MM.1S (cell line): ENCODE results near the gene YY1.

ENCODE experiments used
- DNase-seq: peaks from one replicate; pipeline ENCODE4 v3.0.0-alpha.2; 2015
- H2AFZ ChIP-seq: fragments of 300-600 bp; sonication (generic); 2 replicates; pipeline ENCODE4 v1.6.0; 2016; ENCODE audit warnings: antibody characterized with exemption, low read length
- H3F3A ChIP-seq: fragments of 300-600 bp; sonication (generic); 2 replicates; pipeline ENCODE4 v1.6.1; 2016; ENCODE audit warnings: mild to moderate bottlenecking, antibody characterized with exemption, low read length, moderate library complexity, mixed read lengths; ENCODE audit not compliant: insufficient read depth
- H3K27ac ChIP-seq: fragments of 300-600 bp; sonication (generic); 2 replicates; pipeline ENCODE4 v1.5.1; 2016; ENCODE audit warnings: mild to moderate bottlenecking, low read length
- H3K27me3 ChIP-seq: fragments of 300-600 bp; sonication (generic); replicated peaks from 2 replicates; pipeline ENCODE4 v1.6.0; 2016; ENCODE audit warnings: low read length; ENCODE audit not compliant: insufficient read depth
- H3K36me3 ChIP-seq: fragments of 300-600 bp; sonication (generic); replicated peaks from 2 replicates; pipeline ENCODE4 v1.6.1; 2016; ENCODE audit warnings: mild to moderate bottlenecking, low read length, mixed read lengths; ENCODE audit not compliant: insufficient read depth
- H3K4me1 ChIP-seq: fragments of 300-600 bp; sonication (generic); 2 replicates; pipeline ENCODE4 v1.6.1; 2016; ENCODE audit warnings: low read length, mixed read lengths
- H3K4me2 ChIP-seq: fragments of 300-600 bp; sonication (generic); 2 replicates; pipeline ENCODE4 v1.6.0; 2016; ENCODE audit warnings: low read depth, low read length
- H3K4me3 ChIP-seq: fragments of 300-600 bp; sonication (generic); 2 replicates; pipeline ENCODE4 v1.5.1; 2016; ENCODE audit warnings: low read length, mixed read lengths
- H3K79me2 ChIP-seq: fragments of 300-600 bp; sonication (generic); 2 replicates; pipeline ENCODE4 v1.6.1; 2016; ENCODE audit warnings: mixed run types, low read length, mixed read lengths
- H3K9ac ChIP-seq: fragments of 300-600 bp; sonication (generic); 2 replicates; pipeline ENCODE4 v1.6.1; 2016; ENCODE audit warnings: low read length, mixed read lengths
- H3K9me2 ChIP-seq: fragments of 300-600 bp; sonication (generic); replicated peaks from 2 replicates; pipeline ENCODE4 v1.6.1; 2016; ENCODE audit warnings: mild to moderate bottlenecking, low read length, mixed read lengths; ENCODE audit not compliant: insufficient read depth
- H3K9me3 ChIP-seq: fragments of 300-600 bp; sonication (generic); replicated peaks from 2 replicates; pipeline ENCODE4 v1.6.1; 2016; ENCODE audit warnings: mild to moderate bottlenecking, low read length, mixed read lengths; ENCODE audit not compliant: insufficient read depth
- H4K20me1 ChIP-seq: fragments of 300-600 bp; sonication (generic); 2 replicates; pipeline ENCODE4 v1.6.1; 2016; ENCODE audit warnings: mild to moderate bottlenecking, low read length, moderate library complexity, mixed read lengths; ENCODE audit not compliant: insufficient read depth
- EZH2 ChIP-seq: fragments of 300-600 bp; sonication (generic); optimal IDR thresholded peaks from 2 replicates; pipeline ENCODE3; 2017; ENCODE audit warnings: low read depth, mild to moderate bottlenecking, antibody characterized with exemption, low read length, mixed read lengths
- EZH2phosphoT487 ChIP-seq: fragments of 300-600 bp; sonication (generic); IDR thresholded peaks from 2 replicates; pipeline ENCODE4 v1.6.1; 2018; ENCODE audit warnings: antibody characterized with exemption, low read length
- TF ChIP-seq, protein P1 (sequence below): fragments of 300-600 bp; sonication (generic); IDR thresholded peaks from 2 replicates; pipeline ENCODE4 v1.5.1; 2016; ENCODE audit warnings: antibody characterized with exemption, low read length, mixed read lengths

YY1 gene

DNA sequence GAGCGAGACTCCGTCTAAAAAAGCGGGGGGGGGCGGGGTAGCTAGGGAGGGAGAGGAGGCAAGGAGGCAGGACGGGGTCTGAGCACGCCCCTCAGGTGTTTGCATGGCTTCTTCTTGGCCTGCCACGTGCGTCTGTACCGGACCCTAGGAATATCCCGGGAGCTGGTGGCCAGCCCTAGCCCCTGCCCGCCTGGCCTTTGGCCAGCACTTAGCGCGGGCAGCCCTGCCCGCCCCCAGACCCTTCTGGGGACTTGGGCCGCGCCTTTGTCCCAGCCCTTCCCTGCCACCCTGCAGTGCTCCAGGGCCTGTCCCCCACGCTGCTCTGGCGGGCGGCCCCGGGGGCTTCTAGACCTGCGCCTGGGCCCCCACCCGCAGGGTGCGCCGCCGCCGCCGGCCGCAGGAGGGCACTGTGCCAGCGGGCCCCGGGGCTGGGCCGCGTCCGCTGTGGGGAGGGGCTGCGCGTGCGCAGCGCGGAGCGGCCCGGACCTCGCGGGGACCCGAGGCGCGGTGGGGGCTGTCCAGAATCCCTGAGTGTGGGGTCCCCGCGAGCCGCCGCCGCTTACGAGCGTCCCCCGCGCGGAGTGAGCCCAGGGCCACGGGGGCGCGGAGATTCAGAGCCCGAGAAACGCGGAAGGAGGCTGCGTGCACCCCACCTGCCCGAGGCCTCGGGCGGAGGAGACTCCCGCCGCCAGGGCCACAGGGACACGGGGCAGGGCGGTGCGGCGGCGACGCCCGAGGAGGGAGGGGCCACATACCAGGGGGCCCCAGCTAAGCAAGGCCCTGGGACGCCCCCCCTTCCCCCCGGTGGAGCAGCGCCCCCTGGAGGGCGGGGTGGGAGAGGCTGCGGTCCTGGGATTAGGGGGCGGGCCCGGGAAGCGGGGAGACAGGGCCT, 46.3 kb downstream of the YY1 start:
- Histone ChIP-seq H3F3A (no peaks in the 10 kb centered on the region), H3K27ac (no peak overlapping the region), H3K4me2 (peak overlapping the region; percentile 59; the same call in 1 of the 2 replicates), H3K36me3 (no peaks in the 10 kb centered on the region), H3K9me2 (no peaks in the 10 kb centered on the region), H3K4me3 (peak overlapping the region; percentile 66), H2AFZ (peak overlapping the region; percentile 65), H3K27me3 (no peaks in the 10 kb centered on the region), H3K9me3 (no peaks in the 10 kb centered on the region), H3K9ac (peak overlapping the region; percentile 78), H4K20me1 (no peaks in the 10 kb centered on the region), H3K79me2 (peaks cover 10% of the 10 kb centered on the region), H3K4me1 (no peaks in the 10 kb centered on the region)
- peak; percentile 50 for DNase-seq
- TF ChIP-seq, protein P1, sequence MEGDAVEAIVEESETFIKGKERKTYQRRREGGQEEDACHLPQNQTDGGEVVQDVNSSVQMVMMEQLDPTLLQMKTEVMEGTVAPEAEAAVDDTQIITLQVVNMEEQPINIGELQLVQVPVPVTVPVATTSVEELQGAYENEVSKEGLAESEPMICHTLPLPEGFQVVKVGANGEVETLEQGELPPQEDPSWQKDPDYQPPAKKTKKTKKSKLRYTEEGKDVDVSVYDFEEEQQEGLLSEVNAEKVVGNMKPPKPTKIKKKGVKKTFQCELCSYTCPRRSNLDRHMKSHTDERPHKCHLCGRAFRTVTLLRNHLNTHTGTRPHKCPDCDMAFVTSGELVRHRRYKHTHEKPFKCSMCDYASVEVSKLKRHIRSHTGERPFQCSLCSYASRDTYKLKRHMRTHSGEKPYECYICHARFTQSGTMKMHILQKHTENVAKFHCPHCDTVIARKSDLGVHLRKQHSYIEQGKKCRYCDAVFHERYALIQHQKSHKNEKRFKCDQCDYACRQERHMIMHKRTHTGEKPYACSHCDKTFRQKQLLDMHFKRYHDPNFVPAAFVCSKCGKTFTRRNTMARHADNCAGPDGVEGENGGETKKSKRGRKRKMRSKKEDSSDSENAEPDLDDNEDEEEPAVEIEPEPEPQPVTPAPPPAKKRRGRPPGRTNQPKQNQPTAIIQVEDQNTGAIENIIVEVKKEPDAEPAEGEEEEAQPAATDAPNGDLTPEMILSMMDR, result peak; percentile 48
- no peak for TF ChIP-seq EZH2phosphoT487

- Histone ChIP-seq H3K9me2 (no peaks in the 10 kb centered on the region), H3K4me1 (no peaks in the 10 kb centered on the region), H3F3A (no peaks in the 10 kb centered on the region), H3K27me3 (no peaks in the 10 kb centered on the region), H2AFZ (no peak overlapping the region), H4K20me1 (no peaks in the 10 kb centered on the region), H3K79me2 (peaks cover 5% of the 10 kb centered on the region; the same call in 1 of the 2 replicates), H3K9ac (peak overlapping the region; percentile 78; the same call in 1 of the 2 replicates), H3K4me3 (peak overlapping the region; percentile 66), H3K9me3 (no peaks in the 10 kb centered on the region), H3K36me3 (no peaks in the 10 kb centered on the region), H3K27ac (no peak overlapping the region), H3K4me2 (peak overlapping the region; percentile 59; the same call in 1 of the 2 replicates)
- TF ChIP-seq EZH2 (no peak), EZH2phosphoT487 (no peak)
- TF ChIP-seq, protein P1, result no peak
- DNase-seq, result no peak
Measured at GRCh38 chr14:100285913-100286400, 47.0 kb downstream of the YY1 start.

DNA sequence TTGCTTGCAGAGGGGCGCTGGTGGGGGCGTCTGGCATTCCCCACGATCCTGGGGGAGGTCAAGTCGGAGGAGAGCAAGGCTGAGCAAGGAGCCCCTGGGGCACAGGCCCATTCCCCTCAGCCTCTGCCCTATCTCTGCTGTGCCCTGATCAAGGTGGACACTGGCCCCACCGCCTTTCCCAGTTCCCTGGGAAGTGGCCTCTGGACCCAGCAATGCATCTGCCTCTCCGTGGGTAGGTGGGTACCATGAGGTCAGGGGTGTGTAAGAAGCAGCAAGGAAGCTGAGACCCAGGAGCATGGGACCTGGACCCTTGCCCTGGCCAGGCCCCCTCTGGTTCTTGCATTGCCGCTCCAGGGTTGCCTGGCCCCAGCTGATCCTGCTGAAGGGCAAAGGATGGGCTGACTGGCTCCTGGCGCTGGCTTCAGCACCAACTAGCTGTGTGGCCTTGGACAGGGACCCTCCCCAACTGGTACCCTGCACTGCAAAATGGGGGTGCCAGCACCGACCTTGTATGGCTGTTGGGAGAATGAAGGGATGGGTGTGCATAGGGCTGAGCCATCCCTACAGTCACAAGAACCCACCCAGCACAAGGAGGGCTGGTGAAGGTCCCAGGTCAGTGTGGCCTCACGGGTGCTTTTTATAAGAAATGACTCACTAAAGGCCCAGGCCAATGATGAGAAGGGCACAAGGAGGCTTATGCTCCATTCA, 47.7 kb downstream of the YY1 start:
- TF ChIP-seq EZH2 (no peak), EZH2phosphoT487 (no peak)
- TF ChIP-seq, protein P1, result no peak
- no peaks in the 10 kb centered on the region for H4K20me1 ChIP-seq
- no peak for DNase-seq
- peaks cover 3% of the 10 kb centered on the region; the same call in 1 of the 2 replicates for H3K79me2 ChIP-seq
- H2AFZ ChIP-seq, result no peak overlapping the region
- H3K4me3 ChIP-seq, result no peak overlapping the region
- H3K9me2 ChIP-seq, result no peaks in the 10 kb centered on the region
- no peaks in the 10 kb centered on the region for H3F3A ChIP-seq
- H3K9me3 ChIP-seq, result no peaks in the 10 kb centered on the region
- no peak overlapping the region for H3K27ac ChIP-seq
- H3K36me3 ChIP-seq, result no peaks in the 10 kb centered on the region
- no peak overlapping the region for H3K4me2 ChIP-seq
- H3K27me3 ChIP-seq, result no peaks in the 10 kb centered on the region
- H3K4me1 ChIP-seq, result no peaks in the 10 kb centered on the region
- no peak overlapping the region for H3K9ac ChIP-seq
